ENCODE data around the gene RRAGB. TPM values are rescaled to one million over a fixed set of nuclear protein-coding genes. Genes with fewer than 3 reads are reported as not detected.

Gene RRAGB
- total and polyA plus RNA-seq, 2 of the 4 experiments (the other 2 are of a cell fraction): 9.1 to 15.1 TPM

DNA sequence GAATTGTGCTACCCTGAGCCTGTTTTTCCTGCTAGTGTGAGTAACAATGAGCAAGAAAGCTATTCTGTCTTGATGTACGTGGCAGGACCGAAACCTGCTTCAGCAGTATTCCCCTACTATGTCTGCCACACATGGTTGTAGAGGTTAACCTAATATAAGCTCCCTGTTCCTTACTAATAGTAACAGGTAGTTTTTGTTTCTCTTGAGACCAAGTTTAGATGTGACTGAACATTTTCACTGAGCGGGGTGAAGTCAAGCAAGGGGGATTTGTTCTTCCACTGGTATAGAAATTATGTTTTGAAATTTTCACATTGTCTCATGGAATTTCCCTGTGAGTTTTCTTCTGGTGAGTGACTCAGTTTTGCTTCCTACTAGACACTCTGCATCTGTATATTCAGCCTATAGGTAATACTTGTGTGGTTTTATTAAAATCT lies 37.3 kb downstream of the RRAGB start:
- Histone ChIP-seq H2AK9ac (replicated peaks; ENCODE audit: low read depth, low read length, poor library complexity) (no peak overlapping the region), H4K91ac (ENCODE audit: insufficient read depth, low read depth, low read length) (no peak overlapping the region), H3K79me1 (ENCODE audit: low read depth in 1 of 2, low read length in 2 of 2) (no peaks in the 10 kb centered on the region), H3K14ac (replicated peaks; ENCODE audit: low read depth, low read length) (no peak overlapping the region), H2AK5ac (ENCODE audit: low read depth, low read length) (no peak overlapping the region), H2BK5ac (ENCODE audit: low read depth, low read length, poor library complexity, severe bottlenecking) (no peak overlapping the region), H2BK20ac (ENCODE audit: low read depth, low read length) (no peak overlapping the region), H3K9ac (ENCODE audit: low read depth, low read length) (no peak overlapping the region), H3K27ac (ENCODE audit: insufficient read depth, low read length) (no peak overlapping the region), H2AFZ (replicated peaks; ENCODE audit: low read length, poor library complexity) (no peak overlapping the region), H3K9me3 (ENCODE audit: control insufficient read depth, insufficient read depth, low read length) (no peaks in the 10 kb centered on the region), H4K8ac (ENCODE audit: low read depth in 2 of 2, low read length in 2 of 2) (no peak overlapping the region), H3K4me1 (ENCODE audit: control insufficient read depth, insufficient read depth, low read length) (no peaks in the 10 kb centered on the region), H3K18ac (ENCODE audit: low read depth, low read length) (no peak overlapping the region), H3K36me3 (ENCODE audit: control insufficient read depth, insufficient read depth, low read length) (peaks cover 2% of the 10 kb centered on the region; the same call in 1 of the 2 replicates), H4K5ac (ENCODE audit: low read depth, low read length) (no peak overlapping the region), H3K4ac (ENCODE audit: low read depth, low read length) (no peak overlapping the region), H3K27me3 (ENCODE audit: control insufficient read depth, insufficient read depth, low read length) (no peaks in the 10 kb centered on the region), H3K23ac (ENCODE audit: low read depth, low read length) (no peak overlapping the region), H2BK15ac (ENCODE audit: low read depth, low read length) (no peak overlapping the region), H4K20me1 (ENCODE audit: insufficient read depth, low read length) (no peaks in the 10 kb centered on the region), H3K9me1 (ENCODE audit: insufficient read depth, low read length) (no peaks in the 10 kb centered on the region; the same call in 1 of the 2 replicates), H3K4me3 (ENCODE audit: insufficient read depth, low read depth, low read length) (no peak overlapping the region), H3K4me2 (ENCODE audit: low read depth, low read length) (no peak overlapping the region), H3K56ac (ENCODE audit: extremely low read depth, insufficient read depth, low read length) (no peak overlapping the region), H2BK120ac (ENCODE audit: low read depth, low read length) (no peak overlapping the region)
- ATAC-seq (ENCODE audit: low read depth): no peak
- in situ Hi-C loops (cut with MboI; ENCODE audit: low sequenced_read_pairs) (no loop called here), dilution Hi-C loops (cut with HindIII; ENCODE audit: low sequenced_read_pairs, unreplicated experiment) (no loop called here), intact Hi-C loops (cut with micrococcal nuclease) (no loop called here)
- no TSS peak for BruUV-seq (replicated peaks)
- ChIA-PET POLR2A (ENCODE audit: unreplicated experiment) (no interaction called here), CTCF (no interaction called here)
- WGBS, 2 experiments (ENCODE audit: extremely low coverage in 2 of 2, insufficient read length in 1 of 2): no CpG with 5 or more reads among the region's 3 CpGs
- no peak for DNase-seq
- TF ChIP-seq RCOR1 (IDR thresholded peaks at IDR 0.05; ENCODE audit: insufficient replicate concordance, low read length) (no peak), CHD1 (IDR thresholded peaks at IDR 0.05; ENCODE audit: low read depth, low read length) (no peak), RAD21 (IDR thresholded peaks at IDR 0.05; ENCODE audit: low read length) (no peak), SMC3 (IDR thresholded peaks at IDR 0.05; ENCODE audit: low read depth, low read length) (no peak), POLR2A (IDR thresholded peaks at IDR 0.05; ENCODE audit: low read depth, low read length) (no peak), USF2 (IDR thresholded peaks at IDR 0.05; ENCODE audit: low read depth, low read length) (no peak), CEBPB (IDR thresholded peaks at IDR 0.05; ENCODE audit: low read depth, low read length) (no peak), MAFK (IDR thresholded peaks at IDR 0.05; ENCODE audit: low read depth, low read length) (no peak), BHLHE40 (IDR thresholded peaks at IDR 0.05; ENCODE audit: low read depth, low read length) (no peak), ELK1 (IDR thresholded peaks at IDR 0.05; ENCODE audit: borderline replicate concordance, low read depth, low read length) (no peak), MAZ (IDR thresholded peaks at IDR 0.05; ENCODE audit: borderline replicate concordance, low read depth, low read length) (no peak), FOS (IDR thresholded peaks at IDR 0.05; ENCODE audit: low read depth, low read length) (no peak), RFX5 (IDR thresholded peaks at IDR 0.05; ENCODE audit: low read depth, low read length) (no peak), NFE2L2 (IDR thresholded peaks at IDR 0.05; ENCODE audit: low read depth, low read length) (no peak), MXI1 (IDR thresholded peaks at IDR 0.05; ENCODE audit: borderline replicate concordance, low read depth, low read length) (no peak)
- TF ChIP-seq, protein P1, sequence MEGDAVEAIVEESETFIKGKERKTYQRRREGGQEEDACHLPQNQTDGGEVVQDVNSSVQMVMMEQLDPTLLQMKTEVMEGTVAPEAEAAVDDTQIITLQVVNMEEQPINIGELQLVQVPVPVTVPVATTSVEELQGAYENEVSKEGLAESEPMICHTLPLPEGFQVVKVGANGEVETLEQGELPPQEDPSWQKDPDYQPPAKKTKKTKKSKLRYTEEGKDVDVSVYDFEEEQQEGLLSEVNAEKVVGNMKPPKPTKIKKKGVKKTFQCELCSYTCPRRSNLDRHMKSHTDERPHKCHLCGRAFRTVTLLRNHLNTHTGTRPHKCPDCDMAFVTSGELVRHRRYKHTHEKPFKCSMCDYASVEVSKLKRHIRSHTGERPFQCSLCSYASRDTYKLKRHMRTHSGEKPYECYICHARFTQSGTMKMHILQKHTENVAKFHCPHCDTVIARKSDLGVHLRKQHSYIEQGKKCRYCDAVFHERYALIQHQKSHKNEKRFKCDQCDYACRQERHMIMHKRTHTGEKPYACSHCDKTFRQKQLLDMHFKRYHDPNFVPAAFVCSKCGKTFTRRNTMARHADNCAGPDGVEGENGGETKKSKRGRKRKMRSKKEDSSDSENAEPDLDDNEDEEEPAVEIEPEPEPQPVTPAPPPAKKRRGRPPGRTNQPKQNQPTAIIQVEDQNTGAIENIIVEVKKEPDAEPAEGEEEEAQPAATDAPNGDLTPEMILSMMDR (conservative IDR thresholded peaks at IDR 0.05; ENCODE audit: low read depth, low read length): no peak
